ENCODE data around the gene SCGB3A1.

The SCGB3A1 gene

GRCh38 chr5:180636016-180636402 is 44.7 kb upstream of the SCGB3A1 start:
- no peak overlapping the region for H3K27ac ChIP-seq
- TF ChIP-seq, protein P1, sequence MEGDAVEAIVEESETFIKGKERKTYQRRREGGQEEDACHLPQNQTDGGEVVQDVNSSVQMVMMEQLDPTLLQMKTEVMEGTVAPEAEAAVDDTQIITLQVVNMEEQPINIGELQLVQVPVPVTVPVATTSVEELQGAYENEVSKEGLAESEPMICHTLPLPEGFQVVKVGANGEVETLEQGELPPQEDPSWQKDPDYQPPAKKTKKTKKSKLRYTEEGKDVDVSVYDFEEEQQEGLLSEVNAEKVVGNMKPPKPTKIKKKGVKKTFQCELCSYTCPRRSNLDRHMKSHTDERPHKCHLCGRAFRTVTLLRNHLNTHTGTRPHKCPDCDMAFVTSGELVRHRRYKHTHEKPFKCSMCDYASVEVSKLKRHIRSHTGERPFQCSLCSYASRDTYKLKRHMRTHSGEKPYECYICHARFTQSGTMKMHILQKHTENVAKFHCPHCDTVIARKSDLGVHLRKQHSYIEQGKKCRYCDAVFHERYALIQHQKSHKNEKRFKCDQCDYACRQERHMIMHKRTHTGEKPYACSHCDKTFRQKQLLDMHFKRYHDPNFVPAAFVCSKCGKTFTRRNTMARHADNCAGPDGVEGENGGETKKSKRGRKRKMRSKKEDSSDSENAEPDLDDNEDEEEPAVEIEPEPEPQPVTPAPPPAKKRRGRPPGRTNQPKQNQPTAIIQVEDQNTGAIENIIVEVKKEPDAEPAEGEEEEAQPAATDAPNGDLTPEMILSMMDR (conservative IDR thresholded peaks at IDR 0.05) = no peak
- no peak for TF ChIP-seq ZFX (IDR thresholded peaks at IDR 0.05)

GRCh38 chr5:180633283-180634177 is 42.2 kb upstream of the SCGB3A1 start:
- no peak overlapping the region for H3K27ac ChIP-seq
- TF ChIP-seq, protein P1 (conservative IDR thresholded peaks at IDR 0.05) = no peak
- TF ChIP-seq ZFX (IDR thresholded peaks at IDR 0.05) = no peak

DNA sequence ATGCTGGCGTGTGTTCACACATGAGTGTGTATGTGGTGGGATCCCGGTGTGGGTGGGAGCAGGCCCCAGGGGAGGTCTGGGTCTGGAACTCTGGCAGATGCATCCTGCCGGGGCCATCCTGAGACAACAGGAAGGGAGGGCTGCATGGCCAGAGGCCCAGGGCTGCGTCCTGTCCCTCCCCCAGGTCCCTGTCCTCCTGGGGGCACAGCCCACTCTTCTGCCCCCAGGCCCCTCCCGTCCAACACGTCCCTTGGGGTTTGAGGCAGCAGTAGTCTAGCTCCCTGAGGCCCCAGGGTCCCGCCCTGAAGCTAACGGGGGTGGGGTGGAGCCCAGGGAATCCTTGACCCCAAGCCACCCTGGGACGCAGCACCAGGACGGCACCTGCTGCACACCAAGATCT is 41.5 kb upstream of the SCGB3A1 start:
- TF ChIP-seq ZFX (IDR thresholded peaks at IDR 0.05) = no peak
- TF ChIP-seq, protein P1 (conservative IDR thresholded peaks at IDR 0.05) = no peak
- no peak overlapping the region for H3K27ac ChIP-seq

DNA sequence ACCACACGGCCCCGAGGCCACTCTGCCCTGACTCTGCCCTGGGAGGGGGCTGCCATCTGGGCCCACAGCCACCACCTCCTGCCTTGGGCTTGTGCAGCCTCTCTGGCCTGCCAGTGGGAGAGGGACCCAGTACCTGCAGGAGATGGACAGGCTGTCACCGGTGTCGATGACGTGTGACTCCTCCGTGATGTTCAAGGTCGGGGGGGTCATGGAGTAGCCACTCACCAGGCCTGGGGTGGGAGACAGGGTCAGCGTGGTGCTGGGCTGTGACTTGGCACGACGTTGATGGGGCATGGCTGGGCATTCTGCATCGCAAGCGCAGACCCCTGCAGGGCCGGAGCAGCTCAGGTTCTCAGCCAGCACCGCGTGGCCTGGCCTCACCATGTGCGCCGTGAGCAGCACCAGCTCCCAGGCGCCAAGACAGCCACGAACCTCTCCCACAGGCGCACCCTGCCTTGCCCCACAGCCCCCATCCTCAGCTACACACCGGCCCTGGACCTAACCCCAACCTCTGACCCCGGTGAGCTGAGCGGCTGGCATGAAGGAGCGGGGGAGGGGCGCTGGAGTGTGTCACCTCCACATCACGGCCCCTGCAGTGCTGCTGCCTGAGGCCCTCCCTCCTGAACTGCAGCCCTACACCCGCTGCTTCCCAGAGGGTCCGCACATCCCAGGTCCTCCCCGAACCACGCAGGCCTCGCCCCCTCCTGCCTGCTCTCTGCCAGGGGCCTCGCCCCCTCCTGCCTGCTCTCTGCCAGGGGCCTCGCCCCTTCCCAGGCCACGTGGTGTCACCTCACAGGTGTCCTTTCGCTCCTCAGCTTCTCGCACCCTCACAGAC is 40.5 kb upstream of the SCGB3A1 start:
- no peak overlapping the region for H3K27ac ChIP-seq
- TF ChIP-seq, protein P1 (conservative IDR thresholded peaks at IDR 0.05) = no peak
- no peak for TF ChIP-seq ZFX (IDR thresholded peaks at IDR 0.05)

- TF ChIP-seq, protein P1 (conservative IDR thresholded peaks at IDR 0.05) = no peak
- TF ChIP-seq ZFX (IDR thresholded peaks at IDR 0.05) = no peak
- no peak overlapping the region for H3K27ac ChIP-seq
These were observed 39.1 kb upstream of the SCGB3A1 start for GRCh38 chr5:180630426-180630825.

DNA sequence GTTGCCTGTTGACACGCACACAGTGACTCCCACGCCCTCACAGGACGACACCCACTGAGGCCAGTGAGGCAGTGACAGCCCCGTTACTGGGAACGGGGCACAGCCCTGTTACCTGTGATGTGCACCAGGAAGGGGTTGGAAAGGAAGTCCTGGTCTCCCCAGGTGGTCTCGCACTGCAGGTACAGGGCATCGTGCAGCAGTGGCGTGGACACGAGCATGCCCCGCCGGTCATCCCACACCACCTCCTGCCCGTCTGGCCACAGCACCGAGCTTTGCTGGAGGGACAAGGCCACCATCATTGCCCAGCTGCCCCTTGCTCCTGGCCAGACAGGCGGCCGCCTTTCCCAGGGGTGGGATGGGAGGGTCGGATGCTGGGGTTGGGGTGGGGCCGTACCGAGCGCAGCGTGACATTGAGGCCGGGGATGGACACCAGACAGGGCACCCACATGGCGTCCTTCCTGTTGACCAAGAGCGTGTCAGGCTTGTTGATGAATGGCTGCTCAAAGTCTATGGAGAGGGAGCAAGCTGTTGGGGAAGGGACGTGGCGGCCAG is 38.6 kb upstream of the SCGB3A1 start:
- no peak overlapping the region for H3K27ac ChIP-seq
- TF ChIP-seq, protein P1 (conservative IDR thresholded peaks at IDR 0.05) = no peak
- TF ChIP-seq ZFX (IDR thresholded peaks at IDR 0.05) = no peak

All from C4-2B (cell line).